ENCODE data around the gene EHBP1.

The EHBP1 gene

DNA sequence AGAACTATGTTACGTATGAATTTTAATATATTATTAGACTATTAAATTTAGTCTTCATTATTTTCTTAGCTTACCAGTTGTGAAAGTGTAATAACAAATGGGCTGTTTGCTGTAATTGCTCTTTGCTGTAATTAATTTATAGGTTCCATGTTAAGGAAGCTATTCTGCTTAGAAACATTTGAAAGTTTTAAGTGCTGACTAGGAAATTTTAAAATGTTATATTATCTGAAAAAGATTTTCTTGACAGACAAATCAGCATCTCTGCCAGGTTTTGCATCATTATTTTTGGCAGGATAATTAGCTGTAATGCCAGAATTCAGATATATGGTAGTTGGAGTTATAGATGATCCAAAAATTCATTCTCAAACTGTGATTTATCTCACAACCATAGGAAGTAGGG lies 387.3 kb downstream of the EHBP1 start:
- no peak for FAIRE-seq

DNA sequence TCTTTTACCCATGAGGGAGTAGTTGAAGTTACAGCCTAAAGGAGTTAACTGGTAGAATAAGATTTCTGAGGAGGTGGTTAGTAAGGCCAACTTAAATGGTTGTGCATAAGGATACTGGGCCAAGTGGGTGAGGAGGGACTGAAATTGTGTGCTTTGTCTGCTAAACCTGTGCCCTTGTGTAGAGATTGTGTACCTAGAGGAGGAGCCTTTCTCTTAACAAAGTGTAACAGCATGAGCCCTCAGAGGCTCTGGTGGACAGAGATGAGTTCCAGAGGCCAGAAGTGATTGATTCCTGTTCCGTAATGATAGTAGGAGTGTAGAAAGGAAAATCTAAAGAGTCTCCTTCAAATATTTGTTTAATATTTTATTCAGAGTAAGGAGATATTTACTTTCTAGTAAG lies 388.0 kb downstream of the EHBP1 start:
- FAIRE-seq, result no peak

Measured in islet of Langerhans (tissue), 1 donor.